ENCODE results near the gene UACA. TPM values are rescaled to one million over a fixed set of nuclear protein-coding genes. Genes with fewer than 3 reads are reported as not detected.

The UACA gene
- total RNA-seq, 2 donors from 2014 or later: 18.4 to 30.1 TPM

DNA sequence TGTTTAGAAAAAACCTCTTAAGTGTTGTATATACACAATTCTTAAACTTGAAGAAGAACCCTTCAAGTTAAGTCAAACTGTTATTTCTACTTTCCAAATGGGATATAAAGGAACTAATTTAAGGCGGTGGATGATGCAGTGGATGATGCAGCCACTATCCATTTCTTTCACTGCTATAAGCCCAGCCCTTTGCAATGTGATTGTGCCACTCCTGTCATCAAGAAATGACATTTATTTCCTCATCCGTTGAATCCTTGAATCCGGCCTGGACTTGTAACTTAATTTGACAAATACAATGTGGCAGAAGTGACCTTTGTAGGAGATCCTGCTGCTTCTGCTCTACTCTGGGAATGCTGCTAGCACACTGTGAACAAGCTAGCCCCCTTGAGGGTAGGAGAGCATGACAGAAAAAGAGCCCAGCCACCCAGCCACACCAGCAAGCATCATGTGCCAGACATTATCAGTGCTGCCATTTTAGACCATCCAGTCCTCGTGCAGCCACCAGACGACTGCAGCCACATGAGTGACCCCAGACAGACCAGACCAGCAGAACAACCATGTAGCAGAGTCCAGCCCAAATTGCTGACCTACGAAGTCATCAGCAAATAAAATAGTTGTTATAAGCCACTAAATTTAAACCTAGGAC, 47.4 kb downstream of the UACA start:
- Histone ChIP-seq H3K4me3 (no peak overlapping the region), H3K4me1 (peaks cover 0 to 57% of the 10 kb centered on the region in 2 donors), H3K27me3 (no peaks in the 10 kb centered on the region), H3K9me3 (no peaks in the 10 kb centered on the region), H3K36me3 (no peaks in the 10 kb centered on the region), H3K27ac (peak overlapping the region in 1 of 2 donors; percentile 12)
- DNase-seq (ENCODE audit: low spot score): no peak
- TF ChIP-seq, protein P1, sequence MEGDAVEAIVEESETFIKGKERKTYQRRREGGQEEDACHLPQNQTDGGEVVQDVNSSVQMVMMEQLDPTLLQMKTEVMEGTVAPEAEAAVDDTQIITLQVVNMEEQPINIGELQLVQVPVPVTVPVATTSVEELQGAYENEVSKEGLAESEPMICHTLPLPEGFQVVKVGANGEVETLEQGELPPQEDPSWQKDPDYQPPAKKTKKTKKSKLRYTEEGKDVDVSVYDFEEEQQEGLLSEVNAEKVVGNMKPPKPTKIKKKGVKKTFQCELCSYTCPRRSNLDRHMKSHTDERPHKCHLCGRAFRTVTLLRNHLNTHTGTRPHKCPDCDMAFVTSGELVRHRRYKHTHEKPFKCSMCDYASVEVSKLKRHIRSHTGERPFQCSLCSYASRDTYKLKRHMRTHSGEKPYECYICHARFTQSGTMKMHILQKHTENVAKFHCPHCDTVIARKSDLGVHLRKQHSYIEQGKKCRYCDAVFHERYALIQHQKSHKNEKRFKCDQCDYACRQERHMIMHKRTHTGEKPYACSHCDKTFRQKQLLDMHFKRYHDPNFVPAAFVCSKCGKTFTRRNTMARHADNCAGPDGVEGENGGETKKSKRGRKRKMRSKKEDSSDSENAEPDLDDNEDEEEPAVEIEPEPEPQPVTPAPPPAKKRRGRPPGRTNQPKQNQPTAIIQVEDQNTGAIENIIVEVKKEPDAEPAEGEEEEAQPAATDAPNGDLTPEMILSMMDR (IDR thresholded peaks at IDR 0.05): no peak

DNA sequence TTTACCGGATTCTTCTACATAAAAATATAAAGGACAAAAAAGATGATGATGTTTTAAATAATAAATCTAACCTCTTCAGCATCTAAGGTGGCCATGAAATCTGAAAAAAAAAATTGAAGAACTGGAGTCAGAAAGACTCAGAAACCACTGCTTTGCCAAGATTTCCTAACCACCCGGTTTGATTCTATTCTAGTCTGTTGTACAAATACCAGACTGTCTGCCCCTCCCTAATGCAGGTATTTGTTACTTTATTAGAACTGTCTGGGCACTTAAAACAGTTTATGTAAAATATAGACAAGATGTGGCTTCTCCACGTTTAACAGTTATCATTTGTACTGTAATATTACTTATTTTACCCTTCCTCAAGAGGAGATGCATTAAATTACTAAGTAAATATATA, 48.8 kb downstream of the UACA start:
- DNase-seq (ENCODE audit: low spot score): no peak
- peak overlapping the region in 1 of 2 donors; percentile 41 for H3K27ac ChIP-seq
- no peaks in the 10 kb centered on the region for H3K9me3 ChIP-seq
- H3K27me3 ChIP-seq: no peaks in the 10 kb centered on the region
- H3K36me3 ChIP-seq: no peaks in the 10 kb centered on the region
- peaks cover 0 to 44% of the 10 kb centered on the region in 2 donors for H3K4me1 ChIP-seq
- no peak overlapping the region for H3K4me3 ChIP-seq
- TF ChIP-seq, protein P1 (IDR thresholded peaks at IDR 0.05): no peak

DNA sequence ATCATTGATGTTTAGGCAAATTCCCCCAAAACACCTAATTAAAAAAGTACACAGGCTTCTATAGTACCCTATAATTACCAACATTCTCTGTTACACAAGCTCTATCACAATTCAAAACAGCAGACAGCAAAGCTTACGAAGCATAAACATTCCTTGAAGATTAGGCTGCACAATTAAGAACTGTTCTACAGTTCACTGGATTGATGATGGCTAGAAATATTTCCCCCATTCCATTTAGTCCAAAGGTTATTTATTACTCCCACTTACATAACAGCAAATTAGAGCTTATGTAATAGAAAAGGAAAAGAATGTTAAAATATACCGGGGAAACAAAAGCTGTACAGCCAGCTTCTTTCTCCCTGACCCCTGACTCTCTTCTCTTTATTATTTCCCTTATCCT, 49.3 kb downstream of the UACA start:
- TF ChIP-seq, protein P1 (IDR thresholded peaks at IDR 0.05): no peak
- no peak for DNase-seq (ENCODE audit: low spot score)
- Histone ChIP-seq H3K4me3 (no peak overlapping the region), H3K36me3 (no peaks in the 10 kb centered on the region), H3K27me3 (no peaks in the 10 kb centered on the region), H3K9me3 (no peaks in the 10 kb centered on the region), H3K27ac (peak overlapping the region; percentile 2 to 41), H3K4me1 (peaks cover 0 to 44% of the 10 kb centered on the region in 2 donors)

DNA sequence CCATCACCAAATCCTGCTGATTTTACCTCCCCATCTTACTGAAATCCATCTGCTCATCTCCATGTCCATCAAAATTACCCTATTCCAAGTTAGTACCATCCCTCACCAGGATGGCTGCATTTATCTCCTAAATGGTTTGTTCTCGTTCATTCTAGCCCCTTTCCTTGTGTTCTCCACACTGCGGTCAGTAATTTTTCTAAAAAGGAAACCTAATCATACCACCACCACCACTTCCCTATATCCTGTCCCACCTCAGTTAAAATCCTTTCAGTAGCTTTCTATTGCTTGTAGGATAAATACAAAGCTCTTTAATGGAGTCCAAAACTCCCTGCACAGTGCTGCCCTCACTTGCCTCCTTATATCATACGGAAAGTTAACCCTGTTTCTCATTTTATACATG, 51.1 kb downstream of the UACA start:
- TF ChIP-seq, protein P1 (IDR thresholded peaks at IDR 0.05): no peak
- no peaks in the 10 kb centered on the region for H3K9me3 ChIP-seq
- H3K4me3 ChIP-seq: no peak overlapping the region
- peaks cover 0 to 41% of the 10 kb centered on the region in 2 donors for H3K4me1 ChIP-seq
- no peak overlapping the region for H3K27ac ChIP-seq
- no peaks in the 10 kb centered on the region for H3K27me3 ChIP-seq
- no peak for DNase-seq (ENCODE audit: low spot score)
- no peaks in the 10 kb centered on the region for H3K36me3 ChIP-seq

DNA sequence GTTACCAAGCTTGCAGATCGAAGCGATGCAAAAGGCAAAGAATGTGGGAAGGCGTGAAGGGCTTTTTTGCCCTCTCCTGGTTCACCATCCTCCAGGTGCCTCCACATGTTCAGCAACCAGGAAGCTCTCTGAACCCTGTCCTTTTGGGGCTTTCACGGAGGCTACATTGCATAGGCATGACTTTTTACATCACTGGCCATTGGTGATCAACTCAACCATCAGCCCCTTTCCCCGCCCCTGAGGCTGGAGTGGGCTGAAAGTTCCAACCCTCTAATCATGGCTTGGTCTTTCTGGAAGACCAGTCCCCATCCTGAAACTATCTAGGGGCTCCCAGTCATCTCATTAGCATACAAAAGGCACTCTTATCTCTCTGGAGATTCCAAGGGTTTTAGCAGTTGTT, 52.6 kb downstream of the UACA start:
- Histone ChIP-seq H3K4me3 (no peak overlapping the region), H3K27me3 (no peaks in the 10 kb centered on the region), H3K4me1 (peaks cover 0 to 25% of the 10 kb centered on the region in 2 donors), H3K27ac (no peak overlapping the region), H3K9me3 (no peaks in the 10 kb centered on the region), H3K36me3 (no peaks in the 10 kb centered on the region)
- DNase-seq (ENCODE audit: low spot score): no peak
- TF ChIP-seq, protein P1 (IDR thresholded peaks at IDR 0.05): no peak

DNA sequence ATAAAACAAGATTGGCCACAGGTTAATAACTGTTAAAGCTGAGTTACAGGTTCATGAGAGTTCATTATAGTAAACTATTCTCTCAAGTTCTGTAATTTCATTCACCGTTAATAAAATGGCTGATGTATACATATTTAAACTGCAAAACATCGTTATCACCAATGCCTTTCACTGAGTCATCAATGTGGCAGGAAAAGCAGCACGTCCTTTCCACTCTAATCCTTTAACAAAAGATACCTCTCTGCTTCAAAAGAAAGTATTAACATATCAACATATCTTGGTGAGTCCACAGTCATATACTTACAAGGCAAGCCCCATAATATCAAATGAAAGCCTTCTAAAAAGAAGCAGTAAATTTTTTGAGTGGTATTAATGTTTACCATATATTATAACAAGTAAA, 54.5 kb downstream of the UACA start:
- Histone ChIP-seq H3K36me3 (no peaks in the 10 kb centered on the region), H3K27me3 (no peaks in the 10 kb centered on the region), H3K4me1 (peaks cover 0 to 17% of the 10 kb centered on the region in 2 donors), H3K9me3 (no peaks in the 10 kb centered on the region), H3K27ac (no peak overlapping the region), H3K4me3 (no peak overlapping the region)
- DNase-seq (ENCODE audit: low spot score): no peak
- TF ChIP-seq, protein P1 (IDR thresholded peaks at IDR 0.05): no peak
